Liver (tissue), 9 donors: ENCODE data around the gene PRAF2. TPM values are rescaled to one million over a fixed set of nuclear protein-coding genes. Genes with fewer than 3 reads are reported as not detected.

Experiments used
- DNase-seq: peaks from one replicate; pipeline ENCODE4 v3.0.0-alpha.2; 2017; ENCODE audit warnings: low spot score
- H3K27ac ChIP-seq, 2 donors: one replicate each; pipeline ENCODE4 v1.7.0; 2013; ENCODE audit warnings: inconsistent platforms in 2 of 2, low read length in 2 of 2, control low read depth in 1 of 2, low read depth in 1 of 2, mild to moderate bottlenecking in 1 of 2
- H3K27me3 ChIP-seq, 4 donors: one replicate each; pipeline versions ENCODE4 v1.6.1 to v1.7.0; 2013; ENCODE audit warnings: low read length in 3 of 4, inconsistent platforms in 1 of 4, mild to moderate bottlenecking in 1 of 4, moderate library complexity in 1 of 4; ENCODE audit not compliant: control insufficient read depth in 4 of 4, insufficient read depth in 4 of 4
- H3K36me3 ChIP-seq, 4 donors: one replicate each; pipeline versions ENCODE4 v1.6.1 to v1.7.0; 2013; ENCODE audit warnings: low read length in 3 of 4, mild to moderate bottlenecking in 3 of 4, low read depth in 1 of 4, moderate library complexity in 1 of 4; ENCODE audit not compliant: control insufficient read depth in 4 of 4, insufficient read depth in 3 of 4
- H3K4me1 ChIP-seq, 4 donors: one replicate each; pipeline versions ENCODE4 v1.6.1 to v1.7.0; 2013; ENCODE audit warnings: low read length in 3 of 4, mild to moderate bottlenecking in 3 of 4, moderate library complexity in 1 of 4; ENCODE audit not compliant: control insufficient read depth in 4 of 4, insufficient read depth in 4 of 4
- H3K4me3 ChIP-seq, 3 donors: one replicate each; pipeline versions ENCODE4 v1.6.1 to v1.7.0; 2013; ENCODE audit warnings: low read length in 3 of 3, control low read depth in 1 of 3, low read depth in 1 of 3, mild to moderate bottlenecking in 1 of 3
- H3K9ac ChIP-seq, 2 donors: one replicate each; pipeline ENCODE4 v1.7.0; 2013; ENCODE audit warnings: low read length in 2 of 2, mild to moderate bottlenecking in 2 of 2, moderate library complexity in 2 of 2, control low read depth in 1 of 2, low read depth in 1 of 2
- H3K9me3 ChIP-seq, 4 donors: one replicate each; pipeline versions ENCODE4 v1.6.1 to v1.7.0; 2013; ENCODE audit warnings: low read length in 3 of 4; ENCODE audit not compliant: control insufficient read depth in 4 of 4
- EGR1 ChIP-seq, 2 donors: IDR thresholded peaks; 2 replicates each; pipeline ENCODE4 v1.6.1; 2016 to 2018; ENCODE audit warnings: antibody characterized with exemption in 2 of 2, low read depth in 2 of 2
- FOXA1 ChIP-seq: IDR thresholded peaks from 2 replicates; pipeline ENCODE4 v1.6.1; 2016; ENCODE audit warnings: antibody characterized with exemption
- FOXA2 ChIP-seq: IDR thresholded peaks from 2 replicates; pipeline ENCODE4 v1.6.1; 2016; ENCODE audit warnings: antibody characterized with exemption
- GABPA ChIP-seq, 2 donors: IDR thresholded peaks in 1 of 2; conservative IDR thresholded peaks in 1 of 2; 2 replicates each; pipeline ENCODE4 v1.6.1; 2016; ENCODE audit warnings: antibody characterized with exemption in 2 of 2, mild to moderate bottlenecking in 1 of 2, moderate library complexity in 1 of 2
- HNF4A ChIP-seq, 2 donors: conservative IDR thresholded peaks; 2 replicates each; pipeline ENCODE4 v1.6.1; 2016; ENCODE audit warnings: antibody characterized with exemption in 2 of 2, mild to moderate bottlenecking in 2 of 2
- HNF4G ChIP-seq: IDR thresholded peaks from 2 replicates; pipeline ENCODE4 v1.6.1; 2016; ENCODE audit warnings: antibody characterized with exemption
- JUND ChIP-seq, 2 donors: IDR thresholded peaks; 2 replicates each; pipeline ENCODE4 v1.6.1; 2016; ENCODE audit warnings: antibody characterized with exemption in 2 of 2
- NR2F2 ChIP-seq: IDR thresholded peaks from 2 replicates; pipeline ENCODE4 v1.6.1; 2016; ENCODE audit warnings: antibody characterized with exemption
- RAD21 ChIP-seq, 2 donors: IDR thresholded peaks; 2 replicates each; pipeline ENCODE4 v1.6.1; 2016; ENCODE audit warnings: antibody characterized with exemption in 2 of 2, mild to moderate bottlenecking in 2 of 2
- RXRA ChIP-seq, 2 donors: IDR thresholded peaks; 2 replicates each; pipeline ENCODE4 v1.6.1; 2017 to 2018; ENCODE audit warnings: antibody characterized with exemption in 2 of 2, mild to moderate bottlenecking in 1 of 2
- SP1 ChIP-seq: IDR thresholded peaks from 2 replicates; pipeline ENCODE4 v1.6.1; 2018; ENCODE audit warnings: antibody characterized with exemption, mild to moderate bottlenecking
- TAF1 ChIP-seq: conservative IDR thresholded peaks from 2 replicates; pipeline ENCODE4 v1.6.1; 2016; ENCODE audit warnings: antibody characterized with exemption, mild to moderate bottlenecking
- YY1 ChIP-seq: IDR thresholded peaks from 2 replicates; pipeline ENCODE4 v1.6.1; 2016; ENCODE audit warnings: antibody characterized with exemption, mild to moderate bottlenecking
- ZBTB33 ChIP-seq: IDR thresholded peaks from 2 replicates; pipeline ENCODE4 v1.6.1; 2016; ENCODE audit warnings: antibody characterized with exemption
- WGBS: extraction: QIAGEN DNeasy Blood & Tissue Kit; methylation state at CpG from one replicate; pipeline ENCODE4 v1.1.7; 2013; 5-methylcytosine and 5-hydroxymethylcytosine counted together
- polyA plus RNA-seq, 2 donors: library from polyadenylated mRNA; stranded (reverse) in 1 of 2; unstranded in 1 of 2; fragments of 200-250 nt in 1 of 2; fragments of >200 nt in 1 of 2; fragmentation: Nextera tagmentation in 1 of 2; extraction: Ambion mirVana in 1 of 2; gene quantifications; one replicate each; pipeline versions ENCODE4 v1.2.1 to v1.2.3, GENCODE V29; 2013 to 2015
- total RNA-seq, 2 donors: library from RNA; depleted of rRNA; stranded (reverse); fragments of >200 nt; gene quantifications; one replicate each; pipeline ENCODE4 v1.2.3, GENCODE V29; 2014
- TF ChIP-seq, protein P1 (sequence below): fragments of 150-350 bp; IDR thresholded peaks from 2 replicates; pipeline ENCODE4 v1.5.1; 2017; ENCODE audit warnings: improper control_type of control experiment, low read depth, low read length; ENCODE audit not compliant: missing input control
- TF ChIP-seq, protein P2 (sequence below): IDR thresholded peaks from 2 replicates; pipeline ENCODE4 v1.6.1; 2016; ENCODE audit warnings: antibody characterized with exemption, mild to moderate bottlenecking
- TF ChIP-seq, protein P3 (sequence below): IDR thresholded peaks from 2 replicates; pipeline ENCODE4 v1.6.1; 2016; ENCODE audit warnings: antibody characterized with exemption
- TF ChIP-seq, protein P4 (sequence below): IDR thresholded peaks from 2 replicates; pipeline ENCODE4 v1.6.1; 2016; ENCODE audit warnings: antibody characterized with exemption
- donor health status: healthy.
- donor health status: healthy.
- donor health status: healthy.
- donor health status: healthy.
- donor health status: healthy.

The PRAF2 gene
- total and polyA plus RNA-seq, 4 donors: 1.4 to 8.2 (median 3.9) TPM

DNA sequence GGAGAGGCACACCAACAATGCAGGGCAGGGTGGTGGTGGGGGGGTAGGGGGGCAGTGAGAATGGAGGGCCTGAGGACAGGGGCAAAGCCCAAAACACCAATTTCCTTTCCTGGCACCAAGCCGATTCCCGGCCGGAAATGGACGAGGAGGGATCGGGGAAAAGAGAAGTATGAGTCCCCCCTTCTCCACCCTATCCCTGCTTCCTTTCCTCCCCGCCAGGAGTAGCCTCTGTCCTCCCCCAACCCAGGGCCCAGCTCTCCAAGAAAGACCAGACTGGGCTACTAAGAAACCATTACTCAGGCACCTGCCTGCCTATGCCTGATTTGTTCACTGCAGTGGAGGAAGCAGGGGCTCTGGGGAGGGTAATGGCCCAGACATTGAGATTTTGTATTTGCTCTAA is 14.6 kb downstream of the PRAF2 start:
- no peak for DNase-seq
- peaks cover 0 to 4% (median 0%) of the 10 kb centered on the region in 4 donors for H3K9me3 ChIP-seq
- H3K36me3 ChIP-seq: peaks cover 0 to 2% (median under 1%) of the 10 kb centered on the region in 4 donors
- 22% methylated on average over 6 of the region's 6 CpGs for WGBS
- H3K4me1 ChIP-seq: peaks cover 0 to 7% (median 3%) of the 10 kb centered on the region in 4 donors
- peak overlapping the region; percentile 60 to 76 for H3K27ac ChIP-seq
- TF ChIP-seq SP1 (no peak), RAD21 (IDR thresholded peaks at IDR 0.05) (no peak), RXRA (IDR thresholded peaks at IDR 0.05) (no peak), YY1 (no peak), JUND (IDR thresholded peaks at IDR 0.05) (no peak), NR2F2 (no peak), GABPA (IDR thresholded peaks at IDR 0.05 in 1 of 2, conservative IDR thresholded peaks at IDR 0.05 in 1 of 2) (no peak), HNF4A (conservative IDR thresholded peaks at IDR 0.05) (no peak), HNF4G (no peak), FOXA2 (no peak), FOXA1 (no peak), ZBTB33 (no peak), TAF1 (no peak), EGR1 (IDR thresholded peaks at IDR 0.05; ENCODE audit: low read depth in 2 of 2) (no peak)
- TF ChIP-seq, protein P1, sequence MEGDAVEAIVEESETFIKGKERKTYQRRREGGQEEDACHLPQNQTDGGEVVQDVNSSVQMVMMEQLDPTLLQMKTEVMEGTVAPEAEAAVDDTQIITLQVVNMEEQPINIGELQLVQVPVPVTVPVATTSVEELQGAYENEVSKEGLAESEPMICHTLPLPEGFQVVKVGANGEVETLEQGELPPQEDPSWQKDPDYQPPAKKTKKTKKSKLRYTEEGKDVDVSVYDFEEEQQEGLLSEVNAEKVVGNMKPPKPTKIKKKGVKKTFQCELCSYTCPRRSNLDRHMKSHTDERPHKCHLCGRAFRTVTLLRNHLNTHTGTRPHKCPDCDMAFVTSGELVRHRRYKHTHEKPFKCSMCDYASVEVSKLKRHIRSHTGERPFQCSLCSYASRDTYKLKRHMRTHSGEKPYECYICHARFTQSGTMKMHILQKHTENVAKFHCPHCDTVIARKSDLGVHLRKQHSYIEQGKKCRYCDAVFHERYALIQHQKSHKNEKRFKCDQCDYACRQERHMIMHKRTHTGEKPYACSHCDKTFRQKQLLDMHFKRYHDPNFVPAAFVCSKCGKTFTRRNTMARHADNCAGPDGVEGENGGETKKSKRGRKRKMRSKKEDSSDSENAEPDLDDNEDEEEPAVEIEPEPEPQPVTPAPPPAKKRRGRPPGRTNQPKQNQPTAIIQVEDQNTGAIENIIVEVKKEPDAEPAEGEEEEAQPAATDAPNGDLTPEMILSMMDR: no peak
- TF ChIP-seq, protein P2, sequence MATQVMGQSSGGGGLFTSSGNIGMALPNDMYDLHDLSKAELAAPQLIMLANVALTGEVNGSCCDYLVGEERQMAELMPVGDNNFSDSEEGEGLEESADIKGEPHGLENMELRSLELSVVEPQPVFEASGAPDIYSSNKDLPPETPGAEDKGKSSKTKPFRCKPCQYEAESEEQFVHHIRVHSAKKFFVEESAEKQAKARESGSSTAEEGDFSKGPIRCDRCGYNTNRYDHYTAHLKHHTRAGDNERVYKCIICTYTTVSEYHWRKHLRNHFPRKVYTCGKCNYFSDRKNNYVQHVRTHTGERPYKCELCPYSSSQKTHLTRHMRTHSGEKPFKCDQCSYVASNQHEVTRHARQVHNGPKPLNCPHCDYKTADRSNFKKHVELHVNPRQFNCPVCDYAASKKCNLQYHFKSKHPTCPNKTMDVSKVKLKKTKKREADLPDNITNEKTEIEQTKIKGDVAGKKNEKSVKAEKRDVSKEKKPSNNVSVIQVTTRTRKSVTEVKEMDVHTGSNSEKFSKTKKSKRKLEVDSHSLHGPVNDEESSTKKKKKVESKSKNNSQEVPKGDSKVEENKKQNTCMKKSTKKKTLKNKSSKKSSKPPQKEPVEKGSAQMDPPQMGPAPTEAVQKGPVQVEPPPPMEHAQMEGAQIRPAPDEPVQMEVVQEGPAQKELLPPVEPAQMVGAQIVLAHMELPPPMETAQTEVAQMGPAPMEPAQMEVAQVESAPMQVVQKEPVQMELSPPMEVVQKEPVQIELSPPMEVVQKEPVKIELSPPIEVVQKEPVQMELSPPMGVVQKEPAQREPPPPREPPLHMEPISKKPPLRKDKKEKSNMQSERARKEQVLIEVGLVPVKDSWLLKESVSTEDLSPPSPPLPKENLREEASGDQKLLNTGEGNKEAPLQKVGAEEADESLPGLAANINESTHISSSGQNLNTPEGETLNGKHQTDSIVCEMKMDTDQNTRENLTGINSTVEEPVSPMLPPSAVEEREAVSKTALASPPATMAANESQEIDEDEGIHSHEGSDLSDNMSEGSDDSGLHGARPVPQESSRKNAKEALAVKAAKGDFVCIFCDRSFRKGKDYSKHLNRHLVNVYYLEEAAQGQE: no peak
- TF ChIP-seq, protein P3, sequence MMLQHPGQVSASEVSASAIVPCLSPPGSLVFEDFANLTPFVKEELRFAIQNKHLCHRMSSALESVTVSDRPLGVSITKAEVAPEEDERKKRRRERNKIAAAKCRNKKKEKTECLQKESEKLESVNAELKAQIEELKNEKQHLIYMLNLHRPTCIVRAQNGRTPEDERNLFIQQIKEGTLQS: no peak
- TF ChIP-seq, protein P4, sequence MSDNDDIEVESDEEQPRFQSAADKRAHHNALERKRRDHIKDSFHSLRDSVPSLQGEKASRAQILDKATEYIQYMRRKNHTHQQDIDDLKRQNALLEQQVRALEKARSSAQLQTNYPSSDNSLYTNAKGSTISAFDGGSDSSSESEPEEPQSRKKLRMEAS: no peak
- H3K9ac ChIP-seq: peak overlapping the region; percentile 31 to 34
- H3K4me3 ChIP-seq: peak overlapping the region; percentile 53 to 69 (median 69)
- H3K27me3 ChIP-seq: peaks cover 0 to 3% (median 0%) of the 10 kb centered on the region in 4 donors
